Activated naive CD8-positive, alpha-beta T cell (primary cell): Measurements from ENCODE around the gene SORCS3.

ENCODE experiments used
- H3K27ac Mint-ChIP-seq: one replicate; pipeline ENCODE4 v1.8.0; 2021; ENCODE audit warnings: mixed read lengths
- H3K27me3 Mint-ChIP-seq: one replicate; pipeline ENCODE4 v1.8.0; 2021; ENCODE audit warnings: mixed read lengths
- H3K36me3 Mint-ChIP-seq: one replicate; pipeline ENCODE4 v1.8.0; 2021; ENCODE audit warnings: mixed read lengths
- H3K4me1 Mint-ChIP-seq: one replicate; pipeline ENCODE4 v1.8.0; 2021; ENCODE audit warnings: low read depth, mixed read lengths
- H3K4me3 Mint-ChIP-seq: one replicate; pipeline ENCODE4 v1.8.0; 2021; ENCODE audit warnings: mild to moderate bottlenecking, mixed read lengths
- H3K9me3 Mint-ChIP-seq: one replicate; pipeline ENCODE4 v1.8.0; 2021; ENCODE audit warnings: low read depth, mixed read lengths

SORCS3 gene

DNA sequence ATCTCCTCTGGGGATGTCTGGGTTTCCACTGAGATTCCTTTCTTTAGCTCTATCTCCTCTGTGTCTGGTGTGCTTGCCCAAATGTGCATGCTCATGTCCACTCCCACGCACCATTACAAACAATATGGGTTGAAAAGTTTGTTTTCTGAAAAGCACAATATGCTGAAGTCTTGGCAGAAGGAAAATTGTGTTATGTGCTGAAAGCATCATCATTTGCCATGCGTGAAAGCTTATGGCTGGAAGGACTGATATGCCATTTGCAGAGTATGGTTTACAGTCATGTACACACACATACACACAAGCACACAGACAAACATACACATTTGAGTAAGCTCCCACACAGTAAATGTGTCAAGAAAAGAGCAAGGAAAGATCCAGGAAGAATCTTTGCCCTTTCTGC, 231.6 kb downstream of the SORCS3 start:
- Mint-ChIP-seq H3K27me3 (no peaks in the 10 kb centered on the region), H3K27ac (no peak overlapping the region)

GRCh38 chr10:104873161-104873560, 232.1 kb downstream of the SORCS3 start:
- Mint-ChIP-seq H3K9me3 (no peaks in the 10 kb centered on the region), H3K36me3 (no peaks in the 10 kb centered on the region), H3K4me3 (no peak overlapping the region), H3K27ac (no peak overlapping the region), H3K27me3 (no peaks in the 10 kb centered on the region), H3K4me1 (no peaks in the 10 kb centered on the region)

More for the DNA sequence above, 231.6 kb downstream of the SORCS3 start:
- no peak overlapping the region for H3K4me3 Mint-ChIP-seq
- no peaks in the 10 kb centered on the region for H3K9me3 Mint-ChIP-seq
- no peaks in the 10 kb centered on the region for H3K36me3 Mint-ChIP-seq
- no peaks in the 10 kb centered on the region for H3K4me1 Mint-ChIP-seq

DNA sequence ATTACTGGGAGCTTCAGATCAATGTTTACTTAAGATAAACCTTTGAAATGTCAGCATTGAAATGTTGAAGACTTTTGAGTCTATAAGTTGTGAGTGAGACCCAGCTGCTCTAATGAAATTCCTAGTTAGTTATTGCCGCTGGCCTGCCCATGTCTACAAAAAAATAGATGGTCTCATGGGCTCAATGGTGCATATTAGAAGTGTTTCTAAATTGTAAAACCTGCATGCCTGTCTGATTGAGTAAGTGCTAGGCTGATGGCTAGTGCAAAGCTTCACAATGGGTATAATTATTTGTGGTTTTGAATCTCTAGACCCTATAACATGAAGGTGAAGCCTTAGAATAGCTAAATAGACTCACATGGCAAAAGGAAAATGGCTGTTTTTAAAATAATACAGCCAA, 234.5 kb downstream of the SORCS3 start:
- H3K4me1 Mint-ChIP-seq = no peaks in the 10 kb centered on the region
- H3K27ac Mint-ChIP-seq = no peak overlapping the region
- H3K9me3 Mint-ChIP-seq = no peaks in the 10 kb centered on the region
- H3K27me3 Mint-ChIP-seq = no peaks in the 10 kb centered on the region
- no peak overlapping the region for H3K4me3 Mint-ChIP-seq
- H3K36me3 Mint-ChIP-seq = no peaks in the 10 kb centered on the region

GRCh38 chr10:104880624-104881398, 239.7 kb downstream of the SORCS3 start:
- peaks cover 3% of the 10 kb centered on the region for H3K27me3 Mint-ChIP-seq
- no peaks in the 10 kb centered on the region for H3K9me3 Mint-ChIP-seq
- no peaks in the 10 kb centered on the region for H3K4me1 Mint-ChIP-seq
- H3K36me3 Mint-ChIP-seq = no peaks in the 10 kb centered on the region
- H3K27ac Mint-ChIP-seq = no peak overlapping the region
- H3K4me3 Mint-ChIP-seq = no peak overlapping the region

GRCh38 chr10:104881740-104882139, 240.7 kb downstream of the SORCS3 start:
- no peaks in the 10 kb centered on the region for H3K9me3 Mint-ChIP-seq
- H3K4me3 Mint-ChIP-seq = no peak overlapping the region
- no peaks in the 10 kb centered on the region for H3K4me1 Mint-ChIP-seq
- no peaks in the 10 kb centered on the region for H3K36me3 Mint-ChIP-seq
- H3K27ac Mint-ChIP-seq = no peak overlapping the region
- H3K27me3 Mint-ChIP-seq = peaks cover 3% of the 10 kb centered on the region

GRCh38 chr10:104892879-104893617, 252.0 kb downstream of the SORCS3 start:
- Mint-ChIP-seq H3K27me3 (peaks cover 3% of the 10 kb centered on the region), H3K27ac (no peak overlapping the region), H3K36me3 (peaks cover 5% of the 10 kb centered on the region), H3K4me1 (no peaks in the 10 kb centered on the region), H3K4me3 (no peak overlapping the region), H3K9me3 (peaks cover 21% of the 10 kb centered on the region)

DNA sequence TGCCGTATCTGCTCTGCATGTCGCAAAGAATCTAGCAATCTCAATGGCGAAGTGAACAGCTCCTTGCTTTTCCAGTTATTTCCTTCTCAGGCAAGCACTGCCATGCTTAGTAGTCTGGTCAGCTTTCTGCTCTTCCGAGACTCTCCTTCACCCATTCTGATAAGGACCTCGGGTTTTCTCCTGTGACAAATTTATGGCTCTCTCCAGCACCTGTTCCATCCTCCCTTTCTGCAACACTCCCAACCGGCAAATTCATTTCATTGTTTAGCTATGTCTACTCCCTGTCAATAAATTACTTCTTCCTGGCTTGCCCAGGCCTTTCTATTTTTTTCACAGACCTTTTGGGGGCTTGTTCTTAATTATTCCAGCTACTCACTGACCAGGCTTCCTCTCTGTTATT, 252.6 kb downstream of the SORCS3 start:
- H3K4me3 Mint-ChIP-seq = no peak overlapping the region

DNA sequence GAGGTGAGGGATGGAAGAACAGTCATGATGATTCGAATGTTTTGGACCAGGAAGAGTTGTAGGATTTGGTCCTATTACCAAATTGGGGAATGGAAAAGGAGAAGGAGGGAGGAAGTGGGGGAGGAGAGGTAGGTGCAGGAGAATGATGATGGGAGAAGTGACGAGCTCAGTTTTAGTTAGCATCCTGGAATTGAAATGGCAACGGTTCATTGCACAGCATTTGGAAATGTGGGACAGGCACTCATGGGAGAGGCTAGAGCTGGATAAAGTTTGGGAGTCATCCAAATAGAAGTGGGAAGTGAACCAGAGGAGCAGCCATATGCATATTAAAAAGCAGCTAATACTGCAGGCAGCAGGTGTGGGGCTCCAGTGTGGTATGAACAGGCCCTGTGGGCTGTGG, 253.6 kb downstream of the SORCS3 start:
- Mint-ChIP-seq H3K36me3 (no peaks in the 10 kb centered on the region), H3K4me1 (no peaks in the 10 kb centered on the region), H3K4me3 (no peak overlapping the region), H3K9me3 (peaks cover 10% of the 10 kb centered on the region), H3K27me3 (peaks cover 3% of the 10 kb centered on the region), H3K27ac (no peak overlapping the region)

More for the DNA sequence above, 252.6 kb downstream of the SORCS3 start:
- Mint-ChIP-seq H3K27ac (no peak overlapping the region), H3K4me1 (no peaks in the 10 kb centered on the region), H3K27me3 (peaks cover 3% of the 10 kb centered on the region), H3K36me3 (peaks cover 2% of the 10 kb centered on the region), H3K9me3 (peaks cover 17% of the 10 kb centered on the region)

DNA sequence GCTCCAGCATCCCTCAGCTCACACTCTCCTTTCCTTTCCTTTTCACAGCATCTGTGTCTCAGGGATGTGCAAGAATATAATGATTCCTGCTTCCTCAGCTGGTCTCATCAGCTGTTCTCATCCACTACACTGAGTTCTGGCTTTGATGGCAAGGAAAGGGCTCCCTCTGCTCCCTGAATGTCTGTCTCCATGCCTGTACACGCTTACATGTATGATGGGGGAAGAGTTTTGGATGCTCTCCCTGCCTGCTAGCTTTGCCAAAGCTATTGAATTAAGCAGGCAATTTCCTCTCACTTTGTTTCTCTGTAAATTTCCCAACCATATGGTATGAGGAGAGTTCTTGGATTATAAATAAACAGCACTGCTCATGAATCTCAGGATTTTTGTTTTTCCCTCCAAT, 254.5 kb downstream of the SORCS3 start:
- no peak overlapping the region for H3K27ac Mint-ChIP-seq
- H3K27me3 Mint-ChIP-seq = peaks cover 3% of the 10 kb centered on the region
- no peaks in the 10 kb centered on the region for H3K36me3 Mint-ChIP-seq
- peaks cover 5% of the 10 kb centered on the region for H3K9me3 Mint-ChIP-seq
- H3K4me3 Mint-ChIP-seq = no peak overlapping the region
- H3K4me1 Mint-ChIP-seq = no peaks in the 10 kb centered on the region

GRCh38 chr10:104895981-104896380, 254.9 kb downstream of the SORCS3 start:
- H3K4me3 Mint-ChIP-seq = no peak overlapping the region
- H3K36me3 Mint-ChIP-seq = no peaks in the 10 kb centered on the region
- H3K9me3 Mint-ChIP-seq = peaks cover under 1% of the 10 kb centered on the region
- peaks cover 4% of the 10 kb centered on the region for H3K27me3 Mint-ChIP-seq
- no peaks in the 10 kb centered on the region for H3K4me1 Mint-ChIP-seq
- H3K27ac Mint-ChIP-seq = no peak overlapping the region

DNA sequence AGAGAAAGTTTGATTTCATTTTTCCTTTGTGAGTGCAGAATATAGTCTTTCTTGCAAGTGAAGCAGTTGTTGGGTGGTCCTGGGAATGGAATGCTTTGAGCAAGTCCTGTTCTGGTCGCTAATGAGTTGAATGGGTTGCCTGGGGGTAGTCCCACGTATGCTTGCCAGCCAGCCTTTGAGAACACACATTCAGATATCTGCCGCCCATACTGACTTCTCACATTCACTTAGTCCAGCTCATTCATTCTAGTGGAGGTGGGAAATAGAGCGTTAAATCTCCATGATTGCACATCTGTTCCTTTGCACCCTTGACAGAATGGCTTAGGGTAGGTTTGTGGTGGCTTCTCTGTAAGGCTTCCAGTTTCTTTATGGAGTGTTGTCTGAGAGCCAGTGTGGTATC, 256.6 kb downstream of the SORCS3 start:
- Mint-ChIP-seq H3K36me3 (no peaks in the 10 kb centered on the region), H3K9me3 (no peaks in the 10 kb centered on the region), H3K27me3 (peaks cover 4% of the 10 kb centered on the region), H3K4me3 (no peak overlapping the region), H3K27ac (no peak overlapping the region), H3K4me1 (no peaks in the 10 kb centered on the region)

DNA sequence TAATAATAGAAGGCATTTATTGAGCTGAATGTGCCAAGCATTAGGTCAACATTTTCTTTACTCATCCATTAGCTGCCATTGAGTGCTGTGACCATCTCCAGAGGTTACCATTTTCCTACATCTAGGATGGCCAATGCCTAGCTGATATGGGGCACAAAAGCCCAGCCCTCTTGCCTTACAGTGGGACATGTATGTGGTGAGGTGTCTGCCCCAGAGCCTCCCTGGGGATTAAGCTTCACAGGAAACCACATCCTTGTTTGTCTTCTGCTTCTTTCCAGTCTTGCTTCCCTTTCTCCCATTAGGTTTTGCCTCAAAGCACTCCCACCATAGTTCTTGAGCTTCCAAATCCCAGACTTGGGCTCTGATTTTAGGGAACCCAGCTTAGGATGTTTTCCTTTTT, 258.7 kb downstream of the SORCS3 start:
- peaks cover 4% of the 10 kb centered on the region for H3K27me3 Mint-ChIP-seq
- H3K9me3 Mint-ChIP-seq = no peaks in the 10 kb centered on the region
- no peak overlapping the region for H3K27ac Mint-ChIP-seq
- H3K36me3 Mint-ChIP-seq = no peaks in the 10 kb centered on the region
- H3K4me1 Mint-ChIP-seq = no peaks in the 10 kb centered on the region
- no peak overlapping the region for H3K4me3 Mint-ChIP-seq

DNA sequence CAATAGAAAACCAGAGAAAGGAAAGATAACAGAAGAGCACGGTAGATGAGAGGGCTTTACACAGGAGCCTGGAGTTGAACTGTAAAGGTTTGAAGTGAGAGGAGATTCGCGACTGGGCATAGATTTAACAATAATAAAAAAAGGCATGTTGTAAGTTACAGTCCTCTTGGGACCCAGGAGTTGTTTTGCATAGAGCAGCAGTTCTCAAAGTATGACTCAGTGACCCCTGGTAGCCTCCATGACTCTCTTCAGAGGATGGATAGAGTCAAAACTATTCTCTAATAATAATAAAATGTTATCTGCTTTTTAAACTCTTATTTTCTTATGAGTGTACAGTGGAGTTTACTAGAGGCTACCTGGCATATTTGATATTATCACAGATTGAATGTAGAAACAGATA, 262.3 kb downstream of the SORCS3 start:
- Mint-ChIP-seq H3K36me3 (no peaks in the 10 kb centered on the region), H3K27ac (no peak overlapping the region), H3K4me3 (no peak overlapping the region), H3K4me1 (no peaks in the 10 kb centered on the region), H3K27me3 (peaks cover 1% of the 10 kb centered on the region), H3K9me3 (no peaks in the 10 kb centered on the region)

GRCh38 chr10:104904753-104905323, 263.7 kb downstream of the SORCS3 start:
- Mint-ChIP-seq H3K27ac (no peak overlapping the region), H3K9me3 (no peaks in the 10 kb centered on the region), H3K4me1 (peaks cover 4% of the 10 kb centered on the region), H3K27me3 (peaks cover 1% of the 10 kb centered on the region), H3K4me3 (no peak overlapping the region), H3K36me3 (no peaks in the 10 kb centered on the region)

DNA sequence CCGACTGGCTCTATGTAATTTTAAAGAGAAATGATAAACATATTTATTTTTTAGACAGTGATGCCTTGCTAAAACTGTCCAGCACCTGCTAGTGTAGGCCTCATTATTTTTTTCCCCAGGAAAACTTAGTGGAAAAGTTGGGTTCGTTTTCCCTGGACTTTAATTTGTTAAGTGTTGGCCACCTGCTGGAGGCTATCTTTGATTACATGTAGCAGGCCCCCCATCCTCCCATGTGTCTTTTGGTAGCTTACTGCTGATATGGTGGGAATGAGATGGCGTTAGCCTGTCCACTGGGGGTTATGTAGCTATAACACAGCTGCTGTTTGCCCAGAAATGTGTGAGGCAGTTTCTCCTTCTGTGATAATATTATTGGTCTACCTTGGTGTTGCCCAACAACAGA, 265.0 kb downstream of the SORCS3 start:
- no peak overlapping the region for H3K27ac Mint-ChIP-seq
- no peaks in the 10 kb centered on the region for H3K9me3 Mint-ChIP-seq
- H3K4me3 Mint-ChIP-seq = no peak overlapping the region
- peaks cover 4% of the 10 kb centered on the region for H3K4me1 Mint-ChIP-seq
- H3K27me3 Mint-ChIP-seq = no peaks in the 10 kb centered on the region
- H3K36me3 Mint-ChIP-seq = no peaks in the 10 kb centered on the region
